ENCODE measurements around the gene MAN2A2. TPM values are rescaled to one million over a fixed set of nuclear protein-coding genes. Genes with fewer than 3 reads are reported as not detected.
A peak's percentile ranks its signal among the peaks of the same experiment; 100 is the strongest.

The MAN2A2 gene
- total and polyA plus RNA-seq, 9 of the 15 experiments (the other 6 are each of a cell fraction or from before 2014, with no cell fraction given) = 7.3 to 151 (median 43.4) TPM

DNA sequence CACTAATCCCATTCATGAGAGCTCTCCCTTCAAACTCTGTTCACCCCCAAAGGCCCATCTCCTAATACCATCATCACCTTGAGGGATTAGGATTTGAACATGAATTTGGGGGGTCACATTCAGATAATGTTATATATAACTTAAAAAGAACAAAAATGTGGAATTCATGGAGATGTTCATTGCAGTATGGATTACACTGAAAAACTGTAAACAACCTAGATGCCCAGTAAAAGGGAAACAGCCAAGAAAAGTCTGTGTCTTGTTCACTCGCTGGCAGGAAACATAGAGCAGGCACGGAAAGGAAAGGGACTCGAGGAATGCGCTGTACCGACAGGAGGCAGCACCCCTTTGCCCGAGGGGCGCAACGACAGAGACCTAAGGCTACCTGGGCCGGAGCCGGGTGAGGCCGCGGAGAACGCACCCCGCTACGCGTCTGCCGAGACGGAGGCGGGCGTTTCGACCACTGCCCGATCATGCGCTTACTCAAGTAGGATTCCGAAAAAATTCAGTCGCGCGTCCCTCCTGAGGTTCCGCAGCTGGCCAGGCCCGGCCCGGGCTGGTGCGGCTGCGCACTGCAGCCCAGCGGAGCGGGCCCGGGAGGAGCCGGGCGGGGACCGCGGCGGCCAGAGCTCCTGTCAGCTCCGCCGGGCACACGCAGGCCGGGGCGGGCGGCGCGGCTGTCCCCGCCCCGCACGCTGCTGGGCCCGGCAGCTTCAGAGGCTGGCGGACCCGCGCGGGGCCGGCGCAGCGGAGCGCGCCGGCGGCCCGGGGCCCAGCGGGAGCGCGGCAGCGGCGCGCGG, 862 bp upstream of the MAN2A2 start (continued):
- TF ChIP-seq, protein P1, sequence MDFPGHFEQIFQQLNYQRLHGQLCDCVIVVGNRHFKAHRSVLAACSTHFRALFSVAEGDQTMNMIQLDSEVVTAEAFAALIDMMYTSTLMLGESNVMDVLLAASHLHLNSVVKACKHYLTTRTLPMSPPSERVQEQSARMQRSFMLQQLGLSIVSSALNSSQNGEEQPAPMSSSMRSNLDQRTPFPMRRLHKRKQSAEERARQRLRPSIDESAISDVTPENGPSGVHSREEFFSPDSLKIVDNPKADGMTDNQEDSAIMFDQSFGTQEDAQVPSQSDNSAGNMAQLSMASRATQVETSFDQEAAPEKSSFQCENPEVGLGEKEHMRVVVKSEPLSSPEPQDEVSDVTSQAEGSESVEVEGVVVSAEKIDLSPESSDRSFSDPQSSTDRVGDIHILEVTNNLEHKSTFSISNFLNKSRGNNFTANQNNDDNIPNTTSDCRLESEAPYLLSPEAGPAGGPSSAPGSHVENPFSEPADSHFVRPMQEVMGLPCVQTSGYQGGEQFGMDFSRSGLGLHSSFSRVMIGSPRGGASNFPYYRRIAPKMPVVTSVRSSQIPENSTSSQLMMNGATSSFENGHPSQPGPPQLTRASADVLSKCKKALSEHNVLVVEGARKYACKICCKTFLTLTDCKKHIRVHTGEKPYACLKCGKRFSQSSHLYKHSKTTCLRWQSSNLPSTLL (IDR thresholded peaks at IDR 0.05) = no peak
- no peak for TF ChIP-seq HMG20B (CRISPR knock-in tag; IDR thresholded peaks at IDR 0.05)
- TF ChIP-seq RHOXF2B (CRISPR knock-in tag; conservative IDR thresholded peaks at IDR 0.05) = 0 out of 2 replicates have a peak, but pooled peaks have one; percentile 54
- no peak for TF ChIP-seq ZNF780A (CRISPR knock-in tag; IDR thresholded peaks at IDR 0.05)
- TF ChIP-seq SMARCE1 (IDR thresholded peaks at IDR 0.05) = no peak
- no peak for TF ChIP-seq HDAC1 (IDR thresholded peaks at IDR 0.05)
- TF ChIP-seq KLF16 (IDR thresholded peaks at IDR 0.05) = no peak
- TF ChIP-seq, protein P2, sequence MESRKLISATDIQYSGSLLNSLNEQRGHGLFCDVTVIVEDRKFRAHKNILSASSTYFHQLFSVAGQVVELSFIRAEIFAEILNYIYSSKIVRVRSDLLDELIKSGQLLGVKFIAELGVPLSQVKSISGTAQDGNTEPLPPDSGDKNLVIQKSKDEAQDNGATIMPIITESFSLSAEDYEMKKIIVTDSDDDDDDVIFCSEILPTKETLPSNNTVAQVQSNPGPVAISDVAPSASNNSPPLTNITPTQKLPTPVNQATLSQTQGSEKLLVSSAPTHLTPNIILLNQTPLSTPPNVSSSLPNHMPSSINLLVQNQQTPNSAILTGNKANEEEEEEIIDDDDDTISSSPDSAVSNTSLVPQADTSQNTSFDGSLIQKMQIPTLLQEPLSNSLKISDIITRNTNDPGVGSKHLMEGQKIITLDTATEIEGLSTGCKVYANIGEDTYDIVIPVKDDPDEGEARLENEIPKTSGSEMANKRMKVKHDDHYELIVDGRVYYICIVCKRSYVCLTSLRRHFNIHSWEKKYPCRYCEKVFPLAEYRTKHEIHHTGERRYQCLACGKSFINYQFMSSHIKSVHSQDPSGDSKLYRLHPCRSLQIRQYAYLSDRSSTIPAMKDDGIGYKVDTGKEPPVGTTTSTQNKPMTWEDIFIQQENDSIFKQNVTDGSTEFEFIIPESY (CRISPR knock-in tag; IDR thresholded peaks at IDR 0.05) = no peak
- no peak for TF ChIP-seq SPI1 (IDR thresholded peaks at IDR 0.05; ENCODE audit: borderline replicate concordance, low read depth, low read length)
- TF ChIP-seq CBX8 (IDR thresholded peaks at IDR 0.05; ENCODE audit: borderline replicate concordance, extremely low read depth, low read depth, low read length, poor library complexity, severe bottlenecking) = no peak
- TF ChIP-seq, protein P3, sequence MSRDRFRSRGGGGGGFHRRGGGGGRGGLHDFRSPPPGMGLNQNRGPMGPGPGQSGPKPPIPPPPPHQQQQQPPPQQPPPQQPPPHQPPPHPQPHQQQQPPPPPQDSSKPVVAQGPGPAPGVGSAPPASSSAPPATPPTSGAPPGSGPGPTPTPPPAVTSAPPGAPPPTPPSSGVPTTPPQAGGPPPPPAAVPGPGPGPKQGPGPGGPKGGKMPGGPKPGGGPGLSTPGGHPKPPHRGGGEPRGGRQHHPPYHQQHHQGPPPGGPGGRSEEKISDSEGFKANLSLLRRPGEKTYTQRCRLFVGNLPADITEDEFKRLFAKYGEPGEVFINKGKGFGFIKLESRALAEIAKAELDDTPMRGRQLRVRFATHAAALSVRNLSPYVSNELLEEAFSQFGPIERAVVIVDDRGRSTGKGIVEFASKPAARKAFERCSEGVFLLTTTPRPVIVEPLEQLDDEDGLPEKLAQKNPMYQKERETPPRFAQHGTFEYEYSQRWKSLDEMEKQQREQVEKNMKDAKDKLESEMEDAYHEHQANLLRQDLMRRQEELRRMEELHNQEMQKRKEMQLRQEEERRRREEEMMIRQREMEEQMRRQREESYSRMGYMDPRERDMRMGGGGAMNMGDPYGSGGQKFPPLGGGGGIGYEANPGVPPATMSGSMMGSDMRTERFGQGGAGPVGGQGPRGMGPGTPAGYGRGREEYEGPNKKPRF (IDR thresholded peaks at IDR 0.05; ENCODE audit: low read depth, low read length) = no peak
- no peak for TF ChIP-seq ZNF134 (CRISPR knock-in tag; conservative IDR thresholded peaks at IDR 0.05)
- TF ChIP-seq ZNF212 (CRISPR knock-in tag; IDR thresholded peaks at IDR 0.05) = no peak
- peak; percentile 12; the same call in 1 of the 2 replicates for TF ChIP-seq SNIP1 (IDR thresholded peaks at IDR 0.05; ENCODE audit: low read depth)
- no peak for TF ChIP-seq MCM3 (IDR thresholded peaks at IDR 0.05)
- TF ChIP-seq GABPB1 (CRISPR knock-in tag; IDR thresholded peaks at IDR 0.05) = no peak
- no peak for TF ChIP-seq ZNF165 (CRISPR knock-in tag; IDR thresholded peaks at IDR 0.05; ENCODE audit: borderline replicate concordance)
- no peak for TF ChIP-seq ZNF12 (CRISPR knock-in tag; IDR thresholded peaks at IDR 0.05)
- TF ChIP-seq, protein P4, sequence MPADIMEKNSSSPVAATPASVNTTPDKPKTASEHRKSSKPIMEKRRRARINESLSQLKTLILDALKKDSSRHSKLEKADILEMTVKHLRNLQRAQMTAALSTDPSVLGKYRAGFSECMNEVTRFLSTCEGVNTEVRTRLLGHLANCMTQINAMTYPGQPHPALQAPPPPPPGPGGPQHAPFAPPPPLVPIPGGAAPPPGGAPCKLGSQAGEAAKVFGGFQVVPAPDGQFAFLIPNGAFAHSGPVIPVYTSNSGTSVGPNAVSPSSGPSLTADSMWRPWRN (IDR thresholded peaks at IDR 0.05; ENCODE audit: low read depth) = no peak
- no peak for TF ChIP-seq ELF4 (CRISPR knock-in tag; IDR thresholded peaks at IDR 0.05)
- TF ChIP-seq HNRNPUL1 (IDR thresholded peaks at IDR 0.05; ENCODE audit: low read length) = no peak
